AG04450 (cell line): ENCODE data around the gene KREMEN2. TPM values are rescaled to one million over a fixed set of nuclear protein-coding genes. Genes with fewer than 3 reads are reported as not detected.

Experiments
- CTCF ChIA-PET: fragments of 300-600, 350-600 bp; formaldehyde crosslinking; extraction: SDS; loops from one replicate; lab custom pipeline; 2022; ENCODE audit warnings: antibody characterized with exemption, inconsistent platforms; lab: Charles Lee
- POLR2A ChIA-PET: fragments of 350-600 bp; formaldehyde crosslinking; extraction: SDS; loops from one replicate; lab custom pipeline; 2021; ENCODE audit warnings: antibody characterized with exemption, inconsistent platforms; lab: Yijun Ruan, JAX
- DNase-seq: peaks from one replicate; pipeline ENCODE4 v3.0.0-alpha.2; 2011; ENCODE audit warnings: low read depth, low spot score
- H3K27ac ChIP-seq: one replicate; pipeline ENCODE4 v1.5.1; 2012; ENCODE audit warnings: low read depth, low read length, control low read depth
- H3K27me3 ChIP-seq: one replicate; pipeline ENCODE4 v1.6.0; 2012; ENCODE audit warnings: low read length; ENCODE audit not compliant: control insufficient read depth, insufficient read depth
- H3K4me3 ChIP-seq: 2 replicates; pipeline ENCODE4 v1.5.1; 2011; ENCODE audit warnings: mild to moderate bottlenecking, low read depth, low read length, control low read depth
- H3K9me3 ChIP-seq: 2 replicates; pipeline ENCODE4 v1.5.1; 2012; ENCODE audit warnings: low read length; ENCODE audit not compliant: control insufficient read depth, insufficient read depth
- polyA plus RNA-seq: library from polyadenylated mRNA; depleted of rRNA; stranded (reverse); fragments of >200 nt; gene quantifications from 2 replicates; pipeline ENCODE4 v1.2.3, GENCODE V29; 2011
- TF ChIP-seq, protein P1 (sequence below): IDR thresholded peaks from 2 replicates; pipeline ENCODE4 v1.5.1; 2011; ENCODE audit warnings: low read depth, low read length, control low read depth, inconsistent platforms

Gene KREMEN2
- polyA plus RNA-seq, 1 experiment, result 0.04 TPM

DNA sequence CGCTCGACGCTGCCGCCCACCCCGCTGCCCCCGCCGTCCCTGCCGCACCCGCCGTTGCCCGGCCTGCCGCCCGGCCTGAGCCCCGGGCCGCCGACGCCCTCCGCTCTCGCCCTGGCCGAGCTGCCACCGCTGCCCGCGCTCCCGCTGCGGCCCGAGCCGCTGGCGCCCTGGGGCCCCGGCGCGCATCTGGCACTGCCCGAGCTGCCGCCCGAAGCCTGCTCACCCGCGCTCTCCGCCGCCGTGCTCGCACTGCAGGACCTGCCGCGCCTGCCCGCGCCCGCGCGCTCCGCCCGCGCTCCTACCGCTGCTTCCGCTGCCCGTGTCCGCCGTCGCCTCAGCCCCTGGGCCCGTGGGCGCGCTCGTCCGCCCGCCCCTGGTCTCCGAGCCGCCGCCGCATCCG is 40.2 kb downstream of the KREMEN2 start:
- TF ChIP-seq, protein P1, sequence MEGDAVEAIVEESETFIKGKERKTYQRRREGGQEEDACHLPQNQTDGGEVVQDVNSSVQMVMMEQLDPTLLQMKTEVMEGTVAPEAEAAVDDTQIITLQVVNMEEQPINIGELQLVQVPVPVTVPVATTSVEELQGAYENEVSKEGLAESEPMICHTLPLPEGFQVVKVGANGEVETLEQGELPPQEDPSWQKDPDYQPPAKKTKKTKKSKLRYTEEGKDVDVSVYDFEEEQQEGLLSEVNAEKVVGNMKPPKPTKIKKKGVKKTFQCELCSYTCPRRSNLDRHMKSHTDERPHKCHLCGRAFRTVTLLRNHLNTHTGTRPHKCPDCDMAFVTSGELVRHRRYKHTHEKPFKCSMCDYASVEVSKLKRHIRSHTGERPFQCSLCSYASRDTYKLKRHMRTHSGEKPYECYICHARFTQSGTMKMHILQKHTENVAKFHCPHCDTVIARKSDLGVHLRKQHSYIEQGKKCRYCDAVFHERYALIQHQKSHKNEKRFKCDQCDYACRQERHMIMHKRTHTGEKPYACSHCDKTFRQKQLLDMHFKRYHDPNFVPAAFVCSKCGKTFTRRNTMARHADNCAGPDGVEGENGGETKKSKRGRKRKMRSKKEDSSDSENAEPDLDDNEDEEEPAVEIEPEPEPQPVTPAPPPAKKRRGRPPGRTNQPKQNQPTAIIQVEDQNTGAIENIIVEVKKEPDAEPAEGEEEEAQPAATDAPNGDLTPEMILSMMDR, result no peak
- no peaks in the 10 kb centered on the region for H3K9me3 ChIP-seq
- peaks cover 49% of the 10 kb centered on the region for H3K27me3 ChIP-seq
- no peak overlapping the region for H3K27ac ChIP-seq
- POLR2A ChIA-PET, result interaction anchor here (1.0 to 1.7 kb wide), 4 partner anchors 16 to 24 kb away, joined by 3 to 8 read pairs (median 5); partner anchors contain the start of genes HCFC1R1, THOC6 and TNFRSF12A
- no peak for DNase-seq
- CTCF ChIA-PET, result interaction anchor here (0.7 to 2.4 kb wide), 4 partner anchors 9 to 72 kb away, joined by 3 to 9 read pairs (median 4); no protein-coding TSS in a partner anchor
- H3K4me3 ChIP-seq, result no peak overlapping the region

DNA sequence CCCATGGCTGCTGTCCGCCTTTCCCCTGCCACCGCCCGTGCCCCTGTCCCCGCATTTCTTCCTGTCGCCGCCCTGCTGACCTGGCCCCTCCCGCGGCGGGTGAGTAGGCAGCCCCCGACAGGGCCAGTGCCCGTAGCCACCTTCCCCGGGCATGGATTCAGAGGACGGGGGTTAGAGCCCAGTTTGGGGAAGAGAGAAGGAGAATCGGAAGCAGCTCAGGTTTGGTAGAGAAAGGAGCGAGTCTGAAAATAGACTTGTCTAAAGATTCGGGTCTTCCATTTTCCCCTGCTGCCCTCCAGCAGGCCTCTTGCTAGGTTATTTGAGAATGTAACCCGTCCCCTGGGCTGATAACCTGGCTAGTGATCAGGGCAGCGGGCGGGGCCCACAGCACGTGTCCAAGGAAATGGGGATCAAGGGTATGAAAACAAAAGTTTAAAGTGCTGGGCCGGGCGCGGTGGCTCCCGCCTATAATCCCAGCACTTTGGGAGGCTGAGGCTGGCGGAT is 40.8 kb downstream of the KREMEN2 start:
- Histone ChIP-seq H3K9me3 (no peaks in the 10 kb centered on the region), H3K27me3 (peaks cover 48% of the 10 kb centered on the region), H3K27ac (no peak overlapping the region), H3K4me3 (no peak overlapping the region)
- DNase-seq, result no peak
- TF ChIP-seq, protein P1, result no peak
- POLR2A ChIA-PET, result interaction anchor here (1.6 to 1.7 kb wide), 2 partner anchors 16 to 19 kb away, joined by 5 to 8 read pairs; partner anchors contain the start of genes HCFC1R1, THOC6 and TNFRSF12A
- CTCF ChIA-PET, result interaction anchor here (2.4 kb wide), 1 partner anchor 26 kb away, joined by 9 read pairs; no protein-coding TSS in a partner anchor

DNA sequence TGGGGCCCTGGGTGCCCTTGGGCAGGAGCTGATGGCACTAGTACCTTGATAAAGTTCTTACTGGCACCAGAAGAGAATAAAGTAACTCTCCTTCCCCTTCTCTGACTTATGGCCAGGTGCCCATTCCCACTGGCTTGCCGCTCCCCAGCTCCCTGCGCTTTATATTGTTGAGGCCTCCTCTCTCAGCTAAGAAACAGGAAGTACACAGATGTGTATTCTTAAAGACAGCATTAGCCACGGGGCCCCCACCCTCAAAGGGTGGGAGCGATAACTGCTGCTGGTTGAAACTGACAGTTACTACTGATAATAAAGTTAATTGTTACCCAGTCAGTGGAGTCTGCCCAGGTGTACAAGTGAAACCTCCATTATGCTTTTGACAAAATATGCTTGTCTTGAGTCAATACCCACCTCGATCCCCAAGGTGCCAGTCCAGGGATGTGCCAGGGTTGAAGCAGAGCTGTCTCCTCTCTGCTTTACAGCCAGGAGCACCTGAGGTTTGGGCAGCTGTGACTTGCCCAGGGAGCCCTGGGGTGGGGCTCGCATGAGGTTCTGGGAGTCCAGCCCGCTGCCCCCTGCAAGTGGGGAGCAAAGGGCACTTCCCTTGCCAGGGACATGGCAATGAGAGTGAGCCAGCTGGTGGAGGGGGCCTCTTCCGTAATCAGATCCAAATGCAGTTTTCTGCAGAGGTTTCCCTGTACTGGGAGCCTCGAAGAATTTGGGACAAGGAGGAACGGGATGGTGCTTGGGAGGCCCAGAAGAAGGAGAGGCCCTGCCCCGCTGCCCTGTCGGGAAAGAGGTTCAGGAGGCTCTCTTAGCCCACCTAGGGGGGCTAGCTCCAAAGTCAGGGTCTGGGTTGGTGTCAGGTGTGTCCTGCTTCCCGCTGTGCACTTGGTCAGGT is 43.2 kb downstream of the KREMEN2 start:
- POLR2A ChIA-PET, result no interaction called here

DNA sequence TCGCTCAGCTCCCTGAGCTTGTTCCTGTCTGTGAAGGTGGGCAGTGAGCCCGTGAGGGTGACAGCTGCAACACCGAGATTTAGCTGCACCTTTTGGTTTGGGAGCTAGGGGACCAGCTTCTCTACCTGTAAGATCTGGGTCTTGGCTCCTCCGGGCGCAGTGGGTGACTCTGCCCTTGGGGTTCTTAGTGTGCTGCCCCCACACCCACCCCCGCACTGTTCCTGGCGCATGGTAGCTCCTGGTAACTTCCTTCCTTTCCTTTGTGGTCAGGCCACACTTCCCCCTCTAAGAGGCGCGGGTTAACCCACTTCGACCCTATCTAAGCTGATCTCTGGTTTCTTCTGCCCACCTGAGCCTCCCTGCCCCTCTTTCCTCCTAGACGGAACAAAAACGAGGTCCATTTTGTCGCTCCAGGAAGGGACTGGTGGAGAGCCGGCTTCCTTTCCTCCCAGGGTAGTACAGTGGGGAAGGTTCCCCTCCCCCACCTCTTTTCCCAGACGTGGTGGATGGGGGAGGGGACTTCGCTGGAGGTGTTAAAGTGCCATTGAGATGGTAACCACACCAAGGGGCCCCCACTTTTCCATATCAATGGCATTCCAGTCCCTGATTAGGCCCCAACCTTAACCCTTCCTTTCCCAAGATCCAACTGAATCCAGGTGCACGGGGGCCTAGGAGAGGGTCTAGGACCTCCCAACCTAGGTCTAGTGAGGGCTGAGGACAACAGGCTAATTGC is 44.0 kb downstream of the KREMEN2 start:
- ChIA-PET POLR2A (no interaction called here), CTCF (no interaction called here)
- Histone ChIP-seq H3K9me3 (no peaks in the 10 kb centered on the region; the same call in 1 of the 2 replicates), H3K27ac (no peak overlapping the region), H3K27me3 (peaks cover 55% of the 10 kb centered on the region), H3K4me3 (no peak overlapping the region)
- TF ChIP-seq, protein P1, result no peak
- no peak for DNase-seq

More for the DNA sequence above, 43.2 kb downstream of the KREMEN2 start:
- H3K27ac ChIP-seq, result no peak overlapping the region
- CTCF ChIA-PET, result no interaction called here
- no peak overlapping the region for H3K4me3 ChIP-seq
- no peak for DNase-seq
- peaks cover 47% of the 10 kb centered on the region for H3K27me3 ChIP-seq
- H3K9me3 ChIP-seq, result no peaks in the 10 kb centered on the region; the same call in 1 of the 2 replicates
- TF ChIP-seq, protein P1, result no peak
